Posterior vena cava (tissue), 2 donors: ENCODE results near the gene SLC2A9. TPM values are rescaled to one million over a fixed set of nuclear protein-coding genes. Genes with fewer than 3 reads are reported as not detected.
"Not testable (repeated sequence)": the region's sequence is repeated elsewhere in the genome, so short reads cannot be mapped to it uniquely, and the experiment has no call there.

Source experiments
- DNase-seq: peaks from one replicate; pipeline ENCODE4 v3.0.0-alpha.2; 2020; ENCODE audit warnings: low spot score
- intact Hi-C, 2 donors: fragments of 100-400 bp; cut with DNase I; formaldehyde crosslinking; loops; one replicate each; pipeline versions ENCODE4 v1.14.1 to v1.14.2; 2022 to 2023
- total RNA-seq, 2 donors: library from RNA; stranded (reverse); fragmentation: NEBNext Ultra II Directional; extraction: Animal tissue kit (Norgen Biotek cat#: 25700); gene quantifications; one replicate each; pipeline ENCODE4 v1.2.1, GENCODE V29; 2021
- donor health status: DM: yes; HTN: yes; CAD: no.
- donor health status: DM: yes; HTN: yes; CAD: no.

SLC2A9 gene
- total RNA-seq, 2 donors from 2014 or later = 8.4 to 10.3 TPM

GRCh38 chr4:10006601-10007435, 14.5 kb downstream of the SLC2A9 start:
- intact Hi-C loops = no loop called here
- no peak for DNase-seq

DNA sequence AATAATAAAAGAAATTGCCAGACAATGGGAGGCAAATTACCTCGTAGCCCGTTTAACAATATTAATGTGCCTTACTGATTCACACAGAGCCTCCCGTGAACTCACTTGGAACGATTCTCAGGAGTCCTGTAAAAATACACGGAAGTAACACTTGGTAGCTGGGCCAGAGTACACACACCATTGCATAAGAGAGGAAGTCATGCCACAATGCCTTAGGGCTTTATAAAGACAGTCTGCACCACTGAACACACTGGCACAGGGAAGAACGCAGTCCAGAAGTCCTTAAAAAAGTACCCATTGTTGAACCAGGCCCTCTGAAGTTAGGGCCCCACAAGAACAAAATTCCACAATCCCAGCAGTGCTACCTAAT, 15.1 kb downstream of the SLC2A9 start:
- intact Hi-C loops = no loop called here
- DNase-seq = no peak

DNA sequence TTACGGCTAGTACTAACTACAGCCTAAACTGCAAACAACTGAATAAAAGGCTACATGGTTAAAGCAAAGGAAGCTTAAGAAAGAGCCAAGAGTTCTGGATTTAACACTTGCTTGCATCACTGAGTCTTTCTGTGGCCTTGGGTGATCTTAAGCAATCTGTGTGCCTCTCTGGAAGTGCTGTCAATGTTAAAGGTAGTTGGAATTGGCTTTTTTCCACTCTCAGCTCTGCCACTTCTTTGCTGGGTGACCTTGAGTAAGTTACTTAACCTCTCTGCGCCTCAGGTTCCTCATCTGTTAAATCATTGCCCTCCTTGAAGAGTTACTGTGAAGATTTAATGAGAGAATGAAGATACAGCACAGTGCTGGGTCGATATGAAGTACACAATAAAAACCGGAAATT, 15.7 kb downstream of the SLC2A9 start:
- intact Hi-C loops = no loop called here
- DNase-seq = no peak

GRCh38 chr4:10003666-10004065, 17.6 kb downstream of the SLC2A9 start:
- intact Hi-C loops = no loop called here
- no peak for DNase-seq

DNA sequence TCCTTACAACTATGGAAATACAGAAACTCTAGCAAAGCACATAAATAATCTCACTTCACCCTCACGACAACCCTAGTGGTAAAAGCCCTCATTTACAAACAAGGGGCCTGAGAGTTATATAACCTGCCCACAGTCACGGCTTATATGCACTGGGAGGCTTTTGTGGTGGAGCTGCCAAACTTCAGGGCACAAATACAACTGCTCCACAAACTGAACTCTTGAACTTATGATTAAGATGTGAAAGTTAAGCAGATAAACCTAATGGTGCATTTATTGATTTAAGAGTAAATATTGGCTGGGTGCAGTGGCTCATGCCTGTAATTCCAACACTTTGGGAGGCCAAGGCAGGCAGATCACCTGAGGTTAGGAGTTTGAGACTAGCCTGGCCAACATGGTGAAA, 19.0 kb downstream of the SLC2A9 start:
- DNase-seq = no peak
- intact Hi-C loops = no loop called here

GRCh38 chr4:10001757-10002156, 19.5 kb downstream of the SLC2A9 start:
- intact Hi-C loops = no loop called here
- DNase-seq = no peak

- DNase-seq = no peak
- intact Hi-C loops = no loop called here
Measured at GRCh38 chr4:9999956-10000561, 21.2 kb downstream of the SLC2A9 start.

DNA sequence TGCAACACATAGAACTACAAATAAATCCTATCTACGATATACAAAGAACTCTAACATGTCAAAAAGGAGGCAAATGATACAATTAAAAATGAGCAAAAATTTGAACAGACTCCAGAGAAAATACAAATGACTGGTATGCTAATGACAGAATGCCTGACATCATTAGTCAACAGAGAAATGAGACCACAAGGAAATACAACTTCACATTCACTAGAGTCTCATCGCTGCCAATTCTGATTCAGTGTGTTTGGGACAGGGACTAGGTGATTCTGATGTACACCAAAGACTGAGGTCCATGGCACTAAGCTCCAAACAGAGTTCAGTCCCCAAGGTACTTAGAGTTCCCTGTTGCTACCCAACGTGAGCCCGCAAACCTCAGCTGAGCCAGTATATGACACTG, 23.4 kb downstream of the SLC2A9 start:
- no peak for DNase-seq
- intact Hi-C loops = no loop called here

DNA sequence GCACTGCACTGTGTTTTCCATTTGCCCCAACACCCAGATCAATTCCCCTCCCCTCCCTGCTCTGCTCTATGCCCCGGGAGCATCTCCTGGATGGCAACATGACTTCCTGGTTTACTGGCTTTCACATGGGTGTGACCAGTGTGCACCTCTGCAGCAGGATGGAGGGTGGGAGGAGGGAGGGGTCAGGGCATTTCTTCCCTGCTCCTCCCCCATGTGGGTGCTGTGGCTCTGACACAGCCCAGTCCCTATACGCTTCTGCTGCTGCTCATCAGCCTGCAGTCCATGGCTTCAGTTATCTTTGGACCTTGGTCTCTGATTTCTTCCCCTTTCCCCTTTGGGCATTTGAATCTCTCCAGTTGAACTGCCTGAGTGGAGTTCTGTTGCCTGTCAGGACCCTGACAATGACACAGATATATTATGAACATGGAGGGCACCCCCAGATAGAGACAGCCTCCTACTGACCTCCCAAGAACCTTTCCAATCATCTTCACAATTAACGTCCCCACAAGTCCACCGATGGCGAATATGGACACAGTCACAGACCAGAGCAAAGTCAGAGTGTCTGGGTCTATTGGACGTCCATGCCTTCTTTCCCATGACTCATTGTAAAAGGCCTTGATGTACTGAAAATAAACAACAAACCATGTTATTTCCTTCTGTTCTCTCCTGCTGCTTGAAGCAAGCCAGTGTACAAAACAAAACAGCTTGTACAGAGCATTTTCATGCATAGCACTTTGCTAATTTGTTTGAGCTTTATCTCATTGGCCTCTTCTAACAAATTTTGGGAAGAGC, 24.8 kb downstream of the SLC2A9 start:
- intact Hi-C loops = no loop called here
- no peak for DNase-seq

DNA sequence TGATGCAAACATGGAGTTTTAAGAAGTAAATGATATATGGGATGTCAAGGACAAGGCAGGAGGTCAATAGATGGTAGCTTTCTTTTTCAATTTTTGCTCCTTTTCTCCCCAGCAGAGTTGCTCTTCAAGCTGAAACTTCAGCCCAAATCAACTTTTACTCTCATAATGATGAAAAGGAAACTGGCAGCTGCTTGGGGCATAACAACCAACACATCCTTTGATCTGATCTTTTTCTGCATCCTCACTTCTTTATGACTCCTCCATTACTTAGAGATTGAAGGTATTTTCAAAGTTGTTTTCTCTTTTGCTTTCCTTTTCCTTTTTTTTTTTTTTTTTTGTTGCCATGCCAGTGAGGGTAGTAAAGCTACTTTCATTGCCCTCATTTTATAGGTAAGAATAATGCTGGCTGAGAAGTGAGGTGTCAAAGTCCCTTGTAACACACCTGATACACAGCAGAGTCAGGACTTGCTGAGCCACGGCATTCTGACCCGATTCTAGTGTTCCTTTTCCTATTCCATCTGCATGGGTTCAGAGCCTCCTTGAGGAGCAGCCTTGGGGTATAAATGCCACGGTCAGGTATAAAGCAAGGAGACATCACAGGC, 26.9 kb downstream of the SLC2A9 start:
- intact Hi-C loops = no loop called here
- no peak for DNase-seq

- DNase-seq = no peak
- intact Hi-C loops = no loop called here
Measured at GRCh38 chr4:9989918-9990635, 31.2 kb downstream of the SLC2A9 start.

GRCh38 chr4:9988933-9989332, 32.4 kb downstream of the SLC2A9 start:
- intact Hi-C loops = no loop called here
- no peak for DNase-seq

- DNase-seq = no peak
- intact Hi-C loops = no loop called here
Measured at GRCh38 chr4:9988363-9988749, 32.9 kb downstream of the SLC2A9 start.

DNA sequence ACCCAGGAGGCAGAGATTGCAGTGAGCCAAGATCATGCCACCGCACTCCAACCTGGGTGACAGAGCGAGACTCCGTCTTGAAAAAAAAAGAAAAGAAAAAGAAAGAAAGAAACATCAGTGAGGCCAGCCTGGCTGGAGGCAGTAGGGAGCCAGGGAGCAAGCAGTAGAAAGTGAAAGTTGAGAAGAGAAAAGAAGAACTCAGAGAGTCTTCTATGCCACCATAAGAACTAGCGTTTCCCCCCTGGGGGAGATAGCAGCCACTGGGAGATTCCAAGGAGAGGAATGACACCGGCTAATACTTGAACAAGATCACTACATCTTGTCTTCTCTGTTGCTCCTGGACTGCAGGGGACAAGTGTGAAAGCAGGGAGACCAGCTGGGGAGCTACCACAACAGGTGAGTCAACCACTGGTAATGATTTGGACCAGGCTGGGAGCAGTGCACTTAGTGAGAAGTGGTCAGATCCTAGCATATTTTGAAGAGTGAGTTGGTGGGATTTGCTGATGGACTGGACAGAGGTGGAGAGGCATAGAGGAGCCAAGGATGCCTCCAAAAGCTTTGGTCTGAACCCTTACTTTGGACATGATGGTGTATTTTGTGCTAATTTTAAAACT, 33.4 kb downstream of the SLC2A9 start:
- no peak for DNase-seq
- intact Hi-C loops = no loop called here

DNA sequence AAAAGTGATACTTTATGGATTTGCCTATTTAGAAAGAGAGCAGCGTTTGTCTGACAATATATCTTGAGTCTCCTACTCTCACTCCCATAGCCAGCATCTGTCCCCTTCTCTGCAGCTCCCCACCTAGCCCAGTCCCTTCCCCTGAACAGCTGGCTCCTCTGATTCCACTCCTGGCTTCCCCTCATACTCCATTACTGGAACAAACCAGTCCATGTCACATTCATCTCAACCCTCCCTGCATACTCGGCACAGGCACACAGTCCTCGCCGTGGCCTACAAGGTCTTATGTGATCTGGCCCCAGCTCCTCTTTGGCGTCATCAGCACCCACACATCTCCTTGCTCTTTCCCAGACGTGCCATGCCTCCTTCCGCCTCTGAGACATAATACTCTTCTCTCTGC, 36.7 kb downstream of the SLC2A9 start:
- intact Hi-C loops = no loop called here
- DNase-seq = no peak

DNA sequence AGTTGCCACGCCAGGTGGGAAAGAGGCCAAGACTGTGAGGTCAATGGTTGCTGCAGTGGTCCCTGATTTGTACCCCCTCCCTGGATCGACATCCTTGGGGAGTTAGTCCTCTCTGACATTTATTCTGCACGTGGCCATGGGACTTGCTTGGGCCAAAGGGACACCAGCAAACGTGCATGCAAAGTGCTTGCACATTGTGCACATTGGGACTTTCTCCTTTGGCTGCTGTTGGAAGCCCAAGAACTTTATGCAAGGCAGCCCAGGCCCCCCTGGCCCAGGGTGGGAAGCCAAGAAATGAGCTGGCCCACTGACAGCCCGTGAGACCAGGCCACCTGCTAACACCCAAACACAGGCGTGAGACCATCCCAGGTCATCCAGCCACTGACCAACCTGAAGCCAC, 38.1 kb downstream of the SLC2A9 start:
- no peak for DNase-seq
- intact Hi-C loops = no loop called here

GRCh38 chr4:9981899-9982298, 39.4 kb downstream of the SLC2A9 start:
- intact Hi-C loops = not testable (repeated sequence)

DNA sequence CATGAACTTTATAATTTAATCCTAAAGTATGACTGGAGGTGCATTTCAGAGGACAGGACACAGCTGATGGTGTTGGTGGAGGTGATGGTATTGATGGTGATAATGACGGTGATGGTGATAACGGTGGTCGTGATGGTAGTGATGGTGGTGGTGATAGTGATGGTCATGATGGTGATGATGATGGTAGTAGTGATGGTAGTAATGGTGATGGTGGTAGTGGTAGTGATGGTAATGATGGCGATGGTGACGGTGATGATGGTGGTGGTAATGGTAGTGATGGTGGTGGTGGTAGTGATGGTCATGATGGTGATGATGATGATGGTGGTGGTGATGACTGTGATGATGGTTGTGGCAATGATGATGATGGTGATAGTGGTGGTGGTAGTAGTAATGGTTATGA, 40.4 kb downstream of the SLC2A9 start:
- DNase-seq = no peak
- intact Hi-C loops = no loop called here

More at GRCh38 chr4:9981899-9982298, 39.4 kb downstream of the SLC2A9 start:
- not testable (repeated sequence) for DNase-seq

GRCh38 chr4:9979101-9979701, 42.1 kb downstream of the SLC2A9 start:
- no peak for DNase-seq
- intact Hi-C loops = no loop called here
